Measurements from ENCODE around the gene LEFTY1. TPM values are rescaled to one million over a fixed set of nuclear protein-coding genes. Genes with fewer than 3 reads are reported as not detected.
A peak's percentile ranks its signal among the peaks of the same experiment; 100 is the strongest.

Gene LEFTY1
- total and polyA plus RNA-seq, 2 experiments from 2014 or later: 3.9 to 5.8 TPM

DNA sequence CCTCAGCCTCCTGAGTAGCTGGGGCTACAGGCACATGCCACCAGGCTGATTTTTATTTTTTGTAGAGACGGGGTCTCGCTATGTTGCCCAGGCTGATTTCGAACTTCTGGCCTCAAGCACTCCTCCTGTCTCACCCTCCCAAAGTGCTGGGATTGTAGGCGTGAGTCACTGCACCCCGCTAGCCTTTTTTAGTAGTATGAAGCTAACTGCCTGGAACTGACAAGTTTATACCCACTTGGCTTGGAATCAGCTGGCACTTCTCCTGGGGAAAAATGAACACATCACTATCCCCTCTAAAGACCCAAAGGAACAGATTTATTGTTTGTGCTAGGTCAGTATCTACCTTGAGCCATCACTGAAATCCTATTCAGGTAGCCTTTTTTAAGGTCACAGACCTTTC, 25.8 kb downstream of the LEFTY1 start:
- no peaks in the 10 kb centered on the region for H3K36me3 ChIP-seq (replicated peaks; ENCODE audit: insufficient read depth, low read depth)
- no peaks in the 10 kb centered on the region for H3K9me2 ChIP-seq (replicated peaks; ENCODE audit: insufficient read depth)
- no peak for DNase-seq (ENCODE audit: low spot score)
- peaks cover 15% of the 10 kb centered on the region for H3K4me1 ChIP-seq (ENCODE audit: insufficient read depth)
- no peaks in the 10 kb centered on the region for H3K9me3 ChIP-seq (ENCODE audit: low read depth)
- WGBS (ENCODE audit: low lambda C conversion rate, missing lambda C conversion rate): 96% methylated on average over 5 of the region's 5 CpGs
- H3K4me2 ChIP-seq: no peak overlapping the region
- no peaks in the 10 kb centered on the region for H3K27me3 ChIP-seq
- H4K20me1 ChIP-seq (ENCODE audit: insufficient read depth, poor library complexity, severe bottlenecking): no peaks in the 10 kb centered on the region
- peak overlapping the region; percentile 38 for H3K27ac ChIP-seq
- no peaks in the 10 kb centered on the region for H3K79me2 ChIP-seq
- TF ChIP-seq EZH2 (IDR thresholded peaks at IDR 0.05; ENCODE audit: borderline replicate concordance): no peak
- TF ChIP-seq CTCF (IDR thresholded peaks at IDR 0.05; ENCODE audit: poor library complexity): no peak
- no peak for TF ChIP-seq EZH2phosphoT487 (IDR thresholded peaks at IDR 0.05; ENCODE audit: low read depth, severe bottlenecking, unreplicated experiment)
- no peak overlapping the region for H2AFZ ChIP-seq
- no peak overlapping the region for H3K4me3 ChIP-seq

- Histone ChIP-seq H3K36me3 (replicated peaks; ENCODE audit: insufficient read depth, low read depth) (no peaks in the 10 kb centered on the region), H3K27me3 (no peaks in the 10 kb centered on the region), H3K27ac (no peak overlapping the region), H3K79me2 (no peaks in the 10 kb centered on the region), H4K20me1 (ENCODE audit: insufficient read depth, poor library complexity, severe bottlenecking) (no peaks in the 10 kb centered on the region), H3K4me3 (no peak overlapping the region), H2AFZ (no peak overlapping the region), H3K9me2 (replicated peaks; ENCODE audit: insufficient read depth) (no peaks in the 10 kb centered on the region), H3K4me1 (ENCODE audit: insufficient read depth) (peaks cover 15% of the 10 kb centered on the region), H3K9me3 (ENCODE audit: low read depth) (no peaks in the 10 kb centered on the region), H3K4me2 (no peak overlapping the region)
- WGBS (ENCODE audit: low lambda C conversion rate, missing lambda C conversion rate): 97% methylated on average over 13 of the region's 13 CpGs
- TF ChIP-seq CTCF (IDR thresholded peaks at IDR 0.05; ENCODE audit: poor library complexity): no peak
- TF ChIP-seq EZH2 (IDR thresholded peaks at IDR 0.05; ENCODE audit: borderline replicate concordance): no peak
- TF ChIP-seq EZH2phosphoT487 (IDR thresholded peaks at IDR 0.05; ENCODE audit: low read depth, severe bottlenecking, unreplicated experiment): no peak
- no peak for DNase-seq (ENCODE audit: low spot score)
These were observed 26.4 kb downstream of the LEFTY1 start for GRCh38 chr1:225862581-225862950.

GRCh38 chr1:225861834-225862580, 26.9 kb downstream of the LEFTY1 start:
- TF ChIP-seq EZH2phosphoT487 (IDR thresholded peaks at IDR 0.05; ENCODE audit: low read depth, severe bottlenecking, unreplicated experiment) (no peak), EZH2 (IDR thresholded peaks at IDR 0.05; ENCODE audit: borderline replicate concordance) (no peak), CTCF (IDR thresholded peaks at IDR 0.05; ENCODE audit: poor library complexity) (no peak)
- no peaks in the 10 kb centered on the region for H3K36me3 ChIP-seq (replicated peaks; ENCODE audit: insufficient read depth, low read depth)
- no peak overlapping the region for H2AFZ ChIP-seq
- H3K4me1 ChIP-seq (ENCODE audit: insufficient read depth): peaks cover 15% of the 10 kb centered on the region
- DNase-seq (ENCODE audit: low spot score): no peak
- no peaks in the 10 kb centered on the region for H3K9me2 ChIP-seq (replicated peaks; ENCODE audit: insufficient read depth)
- H3K79me2 ChIP-seq: no peaks in the 10 kb centered on the region
- no peaks in the 10 kb centered on the region for H3K27me3 ChIP-seq
- H3K4me2 ChIP-seq: no peak overlapping the region
- no peak overlapping the region for H3K27ac ChIP-seq
- no peaks in the 10 kb centered on the region for H3K9me3 ChIP-seq (ENCODE audit: low read depth)
- no peaks in the 10 kb centered on the region for H4K20me1 ChIP-seq (ENCODE audit: insufficient read depth, poor library complexity, severe bottlenecking)
- 96% methylated on average over 12 of the region's 13 CpGs for WGBS (ENCODE audit: low lambda C conversion rate, missing lambda C conversion rate)
- no peak overlapping the region for H3K4me3 ChIP-seq

Data from hepatocyte (in vitro differentiated cells).